ENCODE measurements around the gene PROSER2.

DNA sequence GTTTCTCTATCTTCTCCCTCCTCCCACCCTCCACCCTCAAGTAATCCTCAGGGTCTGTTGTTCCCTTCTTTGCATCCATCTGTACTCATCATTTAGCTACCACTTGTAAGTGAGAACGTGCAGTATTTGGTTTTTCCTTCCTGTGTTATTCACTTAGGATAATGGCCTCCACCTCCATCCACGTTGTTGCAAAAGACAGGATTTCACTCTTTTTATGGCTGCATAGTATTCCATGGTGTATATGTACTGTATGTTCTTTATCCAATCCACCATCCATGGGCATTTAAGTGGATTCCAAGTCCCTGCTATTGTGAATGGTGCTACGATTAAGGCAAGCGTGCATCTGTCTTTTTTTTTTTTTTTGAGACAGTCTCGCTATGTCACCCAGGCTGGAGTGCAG lies 72.4 kb downstream of the PROSER2 start:
- TF ChIP-seq ZC3H11A (IDR thresholded peaks at IDR 0.05): no peak
- TF ChIP-seq, protein P1, sequence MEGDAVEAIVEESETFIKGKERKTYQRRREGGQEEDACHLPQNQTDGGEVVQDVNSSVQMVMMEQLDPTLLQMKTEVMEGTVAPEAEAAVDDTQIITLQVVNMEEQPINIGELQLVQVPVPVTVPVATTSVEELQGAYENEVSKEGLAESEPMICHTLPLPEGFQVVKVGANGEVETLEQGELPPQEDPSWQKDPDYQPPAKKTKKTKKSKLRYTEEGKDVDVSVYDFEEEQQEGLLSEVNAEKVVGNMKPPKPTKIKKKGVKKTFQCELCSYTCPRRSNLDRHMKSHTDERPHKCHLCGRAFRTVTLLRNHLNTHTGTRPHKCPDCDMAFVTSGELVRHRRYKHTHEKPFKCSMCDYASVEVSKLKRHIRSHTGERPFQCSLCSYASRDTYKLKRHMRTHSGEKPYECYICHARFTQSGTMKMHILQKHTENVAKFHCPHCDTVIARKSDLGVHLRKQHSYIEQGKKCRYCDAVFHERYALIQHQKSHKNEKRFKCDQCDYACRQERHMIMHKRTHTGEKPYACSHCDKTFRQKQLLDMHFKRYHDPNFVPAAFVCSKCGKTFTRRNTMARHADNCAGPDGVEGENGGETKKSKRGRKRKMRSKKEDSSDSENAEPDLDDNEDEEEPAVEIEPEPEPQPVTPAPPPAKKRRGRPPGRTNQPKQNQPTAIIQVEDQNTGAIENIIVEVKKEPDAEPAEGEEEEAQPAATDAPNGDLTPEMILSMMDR (IDR thresholded peaks at IDR 0.05): no peak
- no peak for TF ChIP-seq HOXA7 (CRISPR knock-in tag; IDR thresholded peaks at IDR 0.05)
- no peak for TF ChIP-seq PHF8 (IDR thresholded peaks at IDR 0.05; ENCODE audit: borderline replicate concordance, low read depth)
- no peak for TF ChIP-seq SREBF2 (IDR thresholded peaks at IDR 0.05)
- TF ChIP-seq ZNF302 (CRISPR knock-in tag; IDR thresholded peaks at IDR 0.05): no peak
- no peak for TF ChIP-seq NR3C1 (IDR thresholded peaks at IDR 0.05)
- no peak for TF ChIP-seq POLR2A (IDR thresholded peaks at IDR 0.05; ENCODE audit: low read length)
- TF ChIP-seq, protein P2, sequence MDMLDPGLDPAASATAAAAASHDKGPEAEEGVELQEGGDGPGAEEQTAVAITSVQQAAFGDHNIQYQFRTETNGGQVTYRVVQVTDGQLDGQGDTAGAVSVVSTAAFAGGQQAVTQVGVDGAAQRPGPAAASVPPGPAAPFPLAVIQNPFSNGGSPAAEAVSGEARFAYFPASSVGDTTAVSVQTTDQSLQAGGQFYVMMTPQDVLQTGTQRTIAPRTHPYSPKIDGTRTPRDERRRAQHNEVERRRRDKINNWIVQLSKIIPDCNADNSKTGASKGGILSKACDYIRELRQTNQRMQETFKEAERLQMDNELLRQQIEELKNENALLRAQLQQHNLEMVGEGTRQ (IDR thresholded peaks at IDR 0.05): no peak
- TF ChIP-seq, protein P3, sequence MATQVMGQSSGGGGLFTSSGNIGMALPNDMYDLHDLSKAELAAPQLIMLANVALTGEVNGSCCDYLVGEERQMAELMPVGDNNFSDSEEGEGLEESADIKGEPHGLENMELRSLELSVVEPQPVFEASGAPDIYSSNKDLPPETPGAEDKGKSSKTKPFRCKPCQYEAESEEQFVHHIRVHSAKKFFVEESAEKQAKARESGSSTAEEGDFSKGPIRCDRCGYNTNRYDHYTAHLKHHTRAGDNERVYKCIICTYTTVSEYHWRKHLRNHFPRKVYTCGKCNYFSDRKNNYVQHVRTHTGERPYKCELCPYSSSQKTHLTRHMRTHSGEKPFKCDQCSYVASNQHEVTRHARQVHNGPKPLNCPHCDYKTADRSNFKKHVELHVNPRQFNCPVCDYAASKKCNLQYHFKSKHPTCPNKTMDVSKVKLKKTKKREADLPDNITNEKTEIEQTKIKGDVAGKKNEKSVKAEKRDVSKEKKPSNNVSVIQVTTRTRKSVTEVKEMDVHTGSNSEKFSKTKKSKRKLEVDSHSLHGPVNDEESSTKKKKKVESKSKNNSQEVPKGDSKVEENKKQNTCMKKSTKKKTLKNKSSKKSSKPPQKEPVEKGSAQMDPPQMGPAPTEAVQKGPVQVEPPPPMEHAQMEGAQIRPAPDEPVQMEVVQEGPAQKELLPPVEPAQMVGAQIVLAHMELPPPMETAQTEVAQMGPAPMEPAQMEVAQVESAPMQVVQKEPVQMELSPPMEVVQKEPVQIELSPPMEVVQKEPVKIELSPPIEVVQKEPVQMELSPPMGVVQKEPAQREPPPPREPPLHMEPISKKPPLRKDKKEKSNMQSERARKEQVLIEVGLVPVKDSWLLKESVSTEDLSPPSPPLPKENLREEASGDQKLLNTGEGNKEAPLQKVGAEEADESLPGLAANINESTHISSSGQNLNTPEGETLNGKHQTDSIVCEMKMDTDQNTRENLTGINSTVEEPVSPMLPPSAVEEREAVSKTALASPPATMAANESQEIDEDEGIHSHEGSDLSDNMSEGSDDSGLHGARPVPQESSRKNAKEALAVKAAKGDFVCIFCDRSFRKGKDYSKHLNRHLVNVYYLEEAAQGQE (IDR thresholded peaks at IDR 0.05): no peak
- no peak for TF ChIP-seq ZFP36 (IDR thresholded peaks at IDR 0.05; ENCODE audit: borderline replicate concordance, partially characterized antibody)

All from A549 (cell line).